Activated CD8-positive, alpha-beta memory T cell treated with anti-CD3 and anti-CD28 coated beads, Interleukin-2, amount 50 U/mL, for 48 hours (primary cell): ENCODE measurements around the gene ZNF468.
"Not testable (repeated sequence)": the region's sequence is repeated elsewhere in the genome, so short reads cannot be mapped to it uniquely, and the experiment has no call there.

Experiments
- DNase-seq: peaks from one replicate; pipeline ENCODE4 v3.0.0-alpha.2; 2020

The ZNF468 gene

GRCh38 chr19:52857378-52858191 lies at the start of gene ZNF468:
Gene ZNF468, minus strand, starts transcription at chr19:52857619. Its CDS starts 3,347 bp downstream, at chr19:52854272.
- peak; percentile 82 for DNase-seq

- DNase-seq = not testable (repeated sequence)
These were observed 46.8 kb upstream of the ZNF468 start for GRCh38 chr19:52904052-52904780.

- DNase-seq = no peak
These were observed 44.4 kb upstream of the ZNF468 start for GRCh38 chr19:52901842-52902241.

GRCh38 chr19:52898596-52898995 lies 41.2 kb upstream of the ZNF468 start:
- DNase-seq = not testable (repeated sequence)

- no peak for DNase-seq
These were observed 40.7 kb upstream of the ZNF468 start for GRCh38 chr19:52898101-52898500.

GRCh38 chr19:52897138-52897935 lies 39.9 kb upstream of the ZNF468 start, which contains the start of gene ZNF320:
Gene ZNF320, minus strand, starts transcription at chr19:52897635. Its CDS starts 7,380 bp downstream, at chr19:52890255.
- DNase-seq = peak; percentile 91

GRCh38 chr19:52896431-52897137 lies 39.2 kb upstream of the ZNF468 start:
- peak; percentile 53 for DNase-seq

GRCh38 chr19:52891336-52891735 lies 33.9 kb upstream of the ZNF468 start:
- DNase-seq = no peak

GRCh38 chr19:52889931-52890330 lies 32.5 kb upstream of the ZNF468 start:
- no peak for DNase-seq

- no peak for DNase-seq
These were observed 31.7 kb upstream of the ZNF468 start for GRCh38 chr19:52889076-52889475.

GRCh38 chr19:52880895-52881389 lies 23.5 kb upstream of the ZNF468 start:
- no peak for DNase-seq

GRCh38 chr19:52872996-52873395 lies 15.6 kb upstream of the ZNF468 start:
- DNase-seq = not testable (repeated sequence)

- DNase-seq = no peak
These were observed 14.0 kb upstream of the ZNF468 start for GRCh38 chr19:52871466-52871865.

GRCh38 chr19:52868031-52868430 lies 10.6 kb upstream of the ZNF468 start:
- DNase-seq = not testable (repeated sequence)

GRCh38 chr19:52856540-52857377 lies 660 bp downstream of the ZNF468 start:
- not testable (repeated sequence) for DNase-seq

GRCh38 chr19:52847352-52847751 lies 10.1 kb downstream of the ZNF468 start:
- DNase-seq = not testable (repeated sequence)

- not testable (repeated sequence) for DNase-seq
These were observed 16.5 kb downstream of the ZNF468 start for GRCh38 chr19:52840825-52841465.

GRCh38 chr19:52834289-52834688 lies 23.1 kb downstream of the ZNF468 start:
- DNase-seq = not testable (repeated sequence)

GRCh38 chr19:52833541-52833940 lies 23.9 kb downstream of the ZNF468 start:
- DNase-seq = not testable (repeated sequence)

- DNase-seq = not testable (repeated sequence)
These were observed 27.6 kb downstream of the ZNF468 start for GRCh38 chr19:52829866-52830265.

- DNase-seq = no peak
These were observed 31.7 kb downstream of the ZNF468 start for GRCh38 chr19:52825765-52826164.
